NCI-H1048 (cell line): ENCODE data around the gene MYOZ3.

Experiments
- DNase-seq: peaks from one replicate; lab custom pipeline; 2025; lab: John Stamatoyannopoulos, UW

The MYOZ3 gene

DNA sequence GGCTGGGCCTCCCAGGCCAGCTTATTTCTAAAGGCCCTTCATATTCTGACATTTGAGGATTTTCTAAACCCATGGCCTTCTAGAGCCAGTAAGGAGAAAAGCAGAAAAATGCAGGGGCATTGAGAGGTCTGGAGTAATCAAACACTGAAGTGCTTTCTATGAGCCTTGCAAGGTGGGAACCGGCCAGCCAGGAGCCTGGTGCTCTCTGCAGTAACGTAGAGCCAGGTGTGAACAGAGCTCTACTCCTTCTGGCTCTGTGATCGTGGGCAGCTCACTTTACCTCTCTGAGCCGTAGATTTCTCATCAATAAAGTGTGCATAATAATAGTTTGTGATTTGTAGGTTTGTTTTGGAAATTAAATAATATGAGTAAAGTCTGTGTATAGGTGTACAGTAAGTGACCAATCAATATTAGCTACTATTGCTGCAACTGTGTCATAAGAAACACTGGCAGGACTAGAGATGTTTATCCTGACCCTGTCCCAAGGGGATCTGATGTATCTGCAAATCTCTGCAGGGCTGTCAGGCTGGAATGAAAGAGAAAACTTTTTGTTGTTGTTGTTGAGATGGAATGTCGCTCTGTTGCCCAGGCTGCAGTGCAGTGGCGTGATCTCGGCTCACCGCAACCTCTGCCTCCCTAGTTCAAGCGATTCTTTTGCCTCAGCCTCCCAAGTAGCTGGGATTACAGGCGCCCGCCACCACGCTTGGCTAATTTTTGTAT, 17.9 kb upstream of the MYOZ3 start:
- no peak for DNase-seq

- no peak for DNase-seq
Observed at GRCh38 chr5:150644058-150644457, 17.0 kb upstream of the MYOZ3 start.

DNA sequence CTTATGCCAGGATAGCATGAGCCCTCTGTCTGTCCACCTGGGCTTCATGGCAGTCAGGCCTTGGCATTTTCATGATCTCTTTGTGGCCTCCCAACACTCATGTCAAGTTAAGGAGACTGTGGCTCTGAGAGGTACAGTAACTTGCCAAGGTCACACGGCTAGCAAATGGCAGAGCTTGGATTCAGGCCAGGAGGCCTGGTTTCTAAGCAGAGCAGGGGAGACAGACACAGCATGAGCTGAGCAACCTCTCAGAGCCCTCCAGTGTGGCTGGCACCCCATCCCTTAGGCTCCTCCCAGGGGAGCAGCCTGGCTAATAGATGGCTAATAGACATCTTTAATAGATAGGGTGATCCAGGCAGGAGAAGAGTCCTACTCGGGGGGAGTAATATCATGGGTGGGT, 16.5 kb upstream of the MYOZ3 start:
- DNase-seq = no peak

- DNase-seq = no peak
Observed at GRCh38 chr5:150645070-150645700, 15.9 kb upstream of the MYOZ3 start.

- no peak for DNase-seq
Observed at GRCh38 chr5:150647275-150648251, 13.5 kb upstream of the MYOZ3 start.

GRCh38 chr5:150648294-150649107, 12.6 kb upstream of the MYOZ3 start:
- no peak for DNase-seq

DNA sequence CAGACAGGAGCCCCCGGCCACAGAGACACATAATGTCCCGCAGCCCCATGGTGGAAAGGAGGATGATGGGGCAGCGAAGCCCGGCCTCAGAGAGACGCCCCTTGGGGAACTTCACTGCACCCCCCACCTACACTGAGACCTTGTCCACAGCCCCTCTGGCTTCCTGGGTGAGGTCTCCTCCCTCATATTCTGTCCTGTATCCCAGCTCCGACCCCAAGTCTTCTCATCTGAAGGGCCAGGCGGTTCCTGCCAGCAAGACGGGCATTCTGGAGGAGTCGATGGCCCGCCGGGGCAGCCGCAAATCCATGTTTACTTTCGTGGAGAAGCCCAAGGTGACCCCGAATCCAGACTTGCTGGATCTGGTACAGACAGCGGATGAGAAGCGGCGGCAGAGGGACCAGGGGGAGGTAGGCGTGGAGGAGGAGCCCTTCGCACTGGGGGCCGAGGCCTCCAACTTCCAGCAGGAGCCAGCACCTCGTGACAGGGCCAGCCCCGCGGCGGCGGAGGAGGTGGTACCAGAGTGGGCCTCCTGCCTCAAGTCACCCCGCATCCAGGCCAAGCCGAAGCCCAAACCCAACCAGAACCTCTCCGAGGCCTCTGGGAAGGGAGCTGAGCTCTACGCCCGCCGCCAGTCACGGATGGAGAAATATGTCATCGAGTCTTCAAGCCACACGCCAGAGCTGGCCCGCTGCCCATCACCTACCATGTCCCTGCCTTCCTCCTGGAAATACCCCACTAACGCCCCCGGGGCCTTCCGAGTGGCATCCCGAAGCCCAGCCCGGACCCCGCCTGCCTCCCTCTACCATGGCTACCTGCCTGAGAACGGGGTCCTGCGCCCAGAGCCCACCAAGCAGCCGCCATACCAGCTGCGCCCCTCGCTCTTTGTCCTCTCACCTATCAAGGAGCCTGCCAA, 11.7 kb upstream of the MYOZ3 start:
- DNase-seq = no peak

- DNase-seq = no peak
Observed at GRCh38 chr5:150650021-150651006, 10.7 kb upstream of the MYOZ3 start.

DNA sequence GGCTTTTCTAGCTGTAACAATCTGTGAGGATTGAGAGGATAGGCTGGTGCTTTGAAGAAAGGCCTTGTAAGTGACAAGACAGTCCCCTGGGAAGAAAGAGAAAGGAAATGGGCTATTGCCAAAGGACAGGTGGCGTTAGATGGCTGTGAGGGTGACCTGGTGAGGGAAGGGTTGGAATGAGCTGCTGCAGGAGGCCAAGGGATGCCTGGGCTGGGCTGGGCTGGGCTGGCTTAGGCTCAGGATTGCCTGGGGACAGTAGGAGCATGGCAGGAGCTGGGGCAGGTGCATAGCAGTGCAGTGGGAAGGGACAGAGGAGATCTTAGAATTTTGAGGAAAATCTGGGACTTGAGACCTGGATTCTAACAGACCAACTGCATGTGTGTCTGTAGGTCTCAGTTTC, 9.7 kb upstream of the MYOZ3 start:
- DNase-seq = no peak

DNA sequence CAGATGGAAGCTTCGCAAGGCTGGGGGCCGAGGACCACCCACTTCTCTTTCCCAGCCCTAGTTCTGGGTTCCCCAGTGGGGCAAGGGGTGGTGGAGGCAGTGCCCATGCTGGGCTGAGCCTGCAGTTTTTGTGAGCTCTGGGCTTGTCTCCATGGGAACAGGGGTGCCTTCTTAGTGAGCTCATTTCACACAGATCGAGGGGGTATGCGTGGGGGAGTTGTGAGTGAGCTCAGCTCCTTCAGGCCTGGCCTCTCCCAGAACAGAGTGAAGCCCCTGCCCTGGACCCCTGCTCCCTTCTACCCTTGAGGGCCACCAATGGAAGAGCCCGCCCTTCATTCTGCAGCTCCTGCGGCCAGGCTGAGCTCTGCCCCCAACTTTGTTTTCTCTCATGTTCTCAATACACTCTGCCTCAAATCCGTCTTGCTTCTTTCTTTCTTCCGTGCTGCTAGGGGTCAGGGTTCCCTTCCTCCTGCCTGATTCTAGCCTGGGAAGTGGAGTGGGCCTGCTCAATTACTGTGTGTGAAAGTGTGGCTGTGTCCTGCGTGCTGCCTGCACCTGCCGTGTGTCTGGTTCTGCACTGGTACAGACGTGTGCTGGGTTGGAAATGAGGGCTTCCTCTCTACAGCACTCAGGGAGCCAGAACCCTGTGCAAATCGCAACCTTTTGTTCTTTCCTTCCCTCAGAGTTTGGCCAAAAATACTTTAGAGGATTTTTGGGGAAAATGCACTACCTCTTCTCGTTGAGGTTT, 9.0 kb upstream of the MYOZ3 start:
- DNase-seq = no peak

DNA sequence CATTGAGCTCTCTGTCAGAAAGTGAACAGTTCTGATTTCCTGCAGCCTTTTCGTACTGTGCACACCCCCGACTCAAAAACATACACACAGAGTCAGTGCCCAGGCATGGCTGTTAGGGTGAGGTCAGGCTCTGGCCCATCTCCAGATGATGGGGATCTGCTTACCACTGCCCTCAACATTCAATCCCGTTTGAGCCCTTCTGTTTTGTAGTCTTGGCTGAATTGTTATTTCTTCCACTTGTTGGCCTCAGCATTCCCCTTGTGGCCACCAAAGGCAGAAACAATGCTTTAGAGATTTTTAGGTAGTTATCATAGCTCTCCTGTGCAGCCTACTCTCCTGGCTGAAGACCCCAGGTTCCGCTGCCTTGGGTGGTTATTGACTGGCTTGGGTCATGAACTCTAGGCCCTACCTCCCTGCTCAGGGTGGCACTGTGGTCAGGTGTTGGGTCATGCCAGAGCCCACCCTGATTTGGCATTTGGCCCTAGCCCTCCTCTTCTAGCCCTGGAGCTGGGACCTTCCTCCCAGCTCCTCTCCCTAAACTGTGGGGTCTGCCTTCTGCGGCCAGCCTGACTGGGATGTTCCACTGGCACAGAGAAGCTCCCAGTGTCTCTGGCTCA, 7.8 kb upstream of the MYOZ3 start:
- DNase-seq = no peak

DNA sequence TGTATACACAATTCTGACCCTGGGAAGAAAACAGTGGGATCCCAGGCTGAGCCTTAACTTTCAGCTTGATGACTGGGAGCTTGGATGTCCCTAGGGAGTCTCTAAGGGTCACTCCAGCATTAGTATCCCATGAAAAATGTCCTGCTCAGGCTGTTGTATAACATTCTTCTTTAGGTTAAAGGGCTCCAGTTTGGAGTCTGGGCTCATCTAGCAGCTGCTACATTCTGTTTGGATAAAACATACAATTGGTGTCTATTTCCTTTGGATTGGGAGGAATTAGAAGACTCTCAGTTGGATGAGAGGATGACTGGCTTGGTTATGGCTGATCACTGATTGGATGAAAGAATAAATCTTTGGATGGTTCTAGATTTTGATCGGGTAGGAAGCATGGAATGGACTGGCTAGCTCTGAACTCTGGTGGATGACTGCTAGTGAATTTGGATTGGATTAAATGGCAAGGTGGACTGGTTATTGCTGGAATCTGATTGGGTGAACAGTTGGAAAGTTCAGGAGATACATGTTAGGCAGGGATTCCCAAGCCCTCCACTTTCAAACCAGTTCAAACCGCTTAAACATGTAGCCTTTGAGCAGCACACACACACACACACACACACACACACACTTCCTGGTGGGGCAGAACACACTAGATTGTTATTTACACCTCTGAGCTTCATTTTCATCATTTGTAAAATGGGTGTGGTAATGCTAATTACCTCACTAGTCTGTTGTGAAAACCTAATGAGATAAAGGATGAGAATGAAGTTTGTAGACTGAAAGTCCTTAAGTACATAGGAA, 7.1 kb upstream of the MYOZ3 start:
- no peak for DNase-seq

- DNase-seq = no peak
Observed at GRCh38 chr5:150655221-150655620, 5.8 kb upstream of the MYOZ3 start.

GRCh38 chr5:150656191-150657132, 4.6 kb upstream of the MYOZ3 start:
- peak; percentile 36 for DNase-seq

DNA sequence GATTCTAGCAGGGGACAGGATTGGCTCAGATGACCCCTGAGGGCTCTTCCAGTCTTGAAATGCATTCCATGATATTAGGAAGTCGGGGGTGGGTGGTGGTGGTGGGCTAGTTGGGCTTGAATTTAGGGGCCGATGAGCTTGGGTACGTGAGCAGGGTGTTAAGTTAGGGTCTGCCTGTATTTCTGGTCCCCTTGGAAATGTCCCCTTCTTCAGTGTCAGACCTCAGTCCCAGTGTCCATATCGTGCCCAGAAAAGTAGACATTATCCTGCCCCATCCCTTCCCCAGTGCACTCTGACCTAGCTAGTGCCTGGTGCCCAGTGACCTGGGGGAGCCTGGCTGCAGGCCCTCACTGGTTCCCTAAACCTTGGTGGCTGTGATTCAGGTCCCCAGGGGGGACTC, 2.9 kb upstream of the MYOZ3 start:
- no peak for DNase-seq

DNA sequence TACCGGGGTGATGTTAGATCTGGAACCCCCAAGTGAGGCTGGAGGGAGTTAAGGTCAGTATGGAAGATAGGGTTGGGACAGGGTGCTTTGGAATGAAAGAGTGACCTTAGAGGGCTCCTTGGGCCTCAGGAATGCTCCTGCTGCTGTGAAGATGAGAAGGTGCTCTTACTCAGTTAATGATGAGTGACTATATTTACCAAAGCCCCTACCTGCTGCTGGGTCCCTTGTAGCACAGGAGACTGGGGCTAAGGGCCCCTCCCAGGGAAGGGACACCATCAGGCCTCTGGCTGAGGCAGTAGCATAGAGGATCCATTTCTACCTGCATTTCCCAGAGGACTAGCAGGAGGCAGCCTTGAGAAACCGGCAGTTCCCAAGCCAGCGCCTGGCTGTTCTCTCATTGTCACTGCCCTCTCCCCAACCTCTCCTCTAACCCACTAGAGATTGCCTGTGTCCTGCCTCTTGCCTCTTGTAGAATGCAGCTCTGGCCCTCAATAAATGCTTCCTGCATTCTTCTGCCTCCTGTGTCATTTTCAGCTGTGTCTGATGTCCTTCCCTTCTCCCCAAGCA, 2.3 kb upstream of the MYOZ3 start:
- DNase-seq = no peak
